H9 (cell line): ENCODE data around the gene TBC1D9. TPM values are rescaled to one million over a fixed set of nuclear protein-coding genes. Genes with fewer than 3 reads are reported as not detected.

ENCODE experiments used
- DNase-seq: peaks from one replicate; pipeline ENCODE4 v3.0.0-alpha.2; 2017
- H2AFZ ChIP-seq: one replicate; pipeline ENCODE4 v1.6.1; 2013; ENCODE audit warnings: mild to moderate bottlenecking, low read length, control low read depth, moderate library complexity
- H2AK5ac ChIP-seq: 2 replicates; pipeline ENCODE4 v1.6.1; 2013; ENCODE audit warnings: low read length, control low read depth, mixed read lengths; ENCODE audit not compliant: insufficient read length
- H2BK120ac ChIP-seq: one replicate; pipeline ENCODE4 v1.6.1; 2013; ENCODE audit warnings: low read depth, mild to moderate bottlenecking, low read length, control low read depth, inconsistent platforms; ENCODE audit not compliant: poor library complexity, severe bottlenecking
- H2BK12ac ChIP-seq: 2 replicates; pipeline ENCODE4 v1.6.1; 2013; ENCODE audit warnings: low read length, control low read depth, mixed read lengths, low read depth; ENCODE audit not compliant: insufficient read length
- H2BK15ac ChIP-seq: 2 replicates; pipeline ENCODE4 v1.6.1; 2013; ENCODE audit warnings: low read depth, low read length, control low read depth
- H2BK20ac ChIP-seq: one replicate; pipeline ENCODE4 v1.6.1; 2013; ENCODE audit warnings: low read depth, mild to moderate bottlenecking, low read length, control low read depth, inconsistent platforms; ENCODE audit not compliant: poor library complexity, severe bottlenecking
- H2BK5ac ChIP-seq: 2 replicates; pipeline ENCODE4 v1.6.1; 2013; ENCODE audit warnings: low read length, control low read depth, mixed read lengths; ENCODE audit not compliant: insufficient read length
- H3K14ac ChIP-seq: 2 replicates; pipeline ENCODE4 v1.6.1; 2013; ENCODE audit warnings: low read length, control low read depth; ENCODE audit not compliant: insufficient read depth
- H3K18ac ChIP-seq: 2 replicates; pipeline ENCODE4 v1.6.1; 2013; ENCODE audit warnings: low read depth, mild to moderate bottlenecking, mixed read lengths, low read length, control low read depth; ENCODE audit not compliant: insufficient read length
- H3K23ac ChIP-seq: 2 replicates; pipeline ENCODE4 v1.6.1; 2013; ENCODE audit warnings: low read length, control low read depth, mixed read lengths, low read depth; ENCODE audit not compliant: insufficient read length
- H3K23me2 ChIP-seq: 2 replicates; pipeline ENCODE4 v1.6.1; 2013; ENCODE audit warnings: low read depth, mild to moderate bottlenecking, mixed read lengths, low read length, control low read depth; ENCODE audit not compliant: insufficient read length, poor library complexity, severe bottlenecking
- H3K27ac ChIP-seq: 2 replicates; pipeline ENCODE4 v1.5.1; 2013; ENCODE audit warnings: low read length, control low read depth, mixed read lengths, low read depth; ENCODE audit not compliant: insufficient read length
- H3K27me3 ChIP-seq: 2 replicates; pipeline ENCODE4 v1.6.1; 2013; ENCODE audit warnings: low read length, control low read depth, inconsistent platforms; ENCODE audit not compliant: insufficient read depth
- H3K4ac ChIP-seq: 2 replicates; pipeline ENCODE4 v1.6.1; 2013; ENCODE audit warnings: low read depth, mild to moderate bottlenecking, control low read depth, inconsistent platforms, low read length, moderate library complexity
- H3K4me1 ChIP-seq: 2 replicates; pipeline ENCODE4 v1.6.1; 2013; ENCODE audit warnings: low read length, control low read depth, inconsistent platforms; ENCODE audit not compliant: insufficient read depth
- H3K4me2 ChIP-seq: 2 replicates; pipeline ENCODE4 v1.6.1; 2013; ENCODE audit warnings: low read length, control low read depth, mixed read lengths; ENCODE audit not compliant: insufficient read length, insufficient read depth
- H3K56ac ChIP-seq: 2 replicates; pipeline ENCODE4 v1.6.1; 2013; ENCODE audit warnings: low read depth, mild to moderate bottlenecking, mixed read lengths, low read length, control low read depth; ENCODE audit not compliant: insufficient read length
- H3K79me1 ChIP-seq: 2 replicates; pipeline ENCODE4 v1.6.1; 2013; ENCODE audit warnings: low read depth, mild to moderate bottlenecking, moderate library complexity, low read length, control low read depth, inconsistent platforms; ENCODE audit not compliant: insufficient read depth, poor library complexity, severe bottlenecking
- H3K79me2 ChIP-seq: 2 replicates; pipeline ENCODE4 v1.6.1; 2013; ENCODE audit warnings: low read length, control low read depth, inconsistent platforms; ENCODE audit not compliant: insufficient read depth
- H3K9ac ChIP-seq: 2 replicates; pipeline ENCODE4 v1.6.1; 2013; ENCODE audit warnings: low read length, control low read depth, mixed read lengths; ENCODE audit not compliant: insufficient read length; ENCODE audit errors: extremely low read depth
- H3K9me3 ChIP-seq: one replicate; pipeline ENCODE4 v1.6.1; 2013; ENCODE audit warnings: low read depth, low read length, inconsistent platforms; ENCODE audit not compliant: control insufficient read depth
- H3T11ph ChIP-seq: one replicate; pipeline ENCODE4 v1.6.1; 2013; ENCODE audit warnings: mild to moderate bottlenecking, low read length, control low read depth, inconsistent platforms
- H4K20me1 ChIP-seq: one replicate; pipeline ENCODE4 v1.6.1; 2013; ENCODE audit not compliant: control insufficient read depth, insufficient read length, insufficient read depth
- H4K5ac ChIP-seq: 2 replicates; pipeline ENCODE4 v1.6.1; 2013; ENCODE audit warnings: low read depth, mild to moderate bottlenecking, mixed read lengths, low read length, control low read depth; ENCODE audit not compliant: insufficient read length
- H4K8ac ChIP-seq: replicated peaks from 2 replicates; pipeline ENCODE4 v1.6.1; 2013; ENCODE audit warnings: low read length, control low read depth, mixed read lengths, low read depth; ENCODE audit not compliant: insufficient read length
- H4K91ac ChIP-seq: 2 replicates; pipeline ENCODE4 v1.6.1; 2013; ENCODE audit warnings: low read depth, mild to moderate bottlenecking, moderate library complexity, mixed read lengths, low read length, control low read depth; ENCODE audit not compliant: insufficient read length
- H3K27ac Mint-ChIP-seq, 3 experiments: 2 replicates in 2 of 3; 3 replicates in 1 of 3; pipeline ENCODE4 v1.8.0; 2020 to 2021; ENCODE audit warnings: mixed read lengths in 3 of 3, mild to moderate bottlenecking in 1 of 3, moderate library complexity in 1 of 3
- H3K27me3 Mint-ChIP-seq: 2 replicates; pipeline ENCODE4 v1.8.0; 2021; ENCODE audit warnings: low read depth, mild to moderate bottlenecking, moderate library complexity, mixed read lengths
- H3K36me3 Mint-ChIP-seq, 3 experiments: 2 replicates in 2 of 3; 3 replicates in 1 of 3; pipeline ENCODE4 v1.8.0; 2020 to 2021; ENCODE audit warnings: low read depth in 3 of 3, mixed read lengths in 3 of 3; ENCODE audit not compliant: insufficient read depth in 1 of 3
- H3K4me1 Mint-ChIP-seq, 2 experiments: 2 replicates each; pipeline ENCODE4 v1.8.0; 2020; ENCODE audit warnings: mixed read lengths in 2 of 2
- H3K4me3 Mint-ChIP-seq, 2 experiments: 2 replicates in 1 of 2; 3 replicates in 1 of 2; pipeline ENCODE4 v1.8.0; 2020 to 2021; ENCODE audit warnings: mild to moderate bottlenecking in 2 of 2, mixed read lengths in 2 of 2, moderate library complexity in 1 of 2
- H3K9me3 Mint-ChIP-seq, 2 experiments: 2 replicates in 1 of 2; 3 replicates in 1 of 2; pipeline ENCODE4 v1.8.0; 2020; ENCODE audit warnings: mild to moderate bottlenecking in 2 of 2, mixed read lengths in 2 of 2, moderate library complexity in 1 of 2
- CTCF ChIP-seq: fragments of 200-600 bp; sonication (generic); conservative IDR thresholded peaks from 3 replicates; pipeline ENCODE4 v1.8.0; 2021; ENCODE audit warnings: antibody characterized with exemption, mild to moderate bottlenecking
- WGBS: extraction: QIAGEN DNeasy Blood & Tissue Kit; methylation state at CpG from one replicate; pipeline ENCODE4 v1.1.7; 2013; ENCODE audit warnings: missing lambda C conversion rate, low lambda C conversion rate, mixed read lengths; ENCODE audit not compliant: insufficient read length; ENCODE audit errors: extremely low coverage; 5-methylcytosine and 5-hydroxymethylcytosine counted together
- total RNA-seq: library from RNA; stranded (reverse); gene quantifications from 2 replicates; pipeline ENCODE4 v1.2.1, GENCODE V29; 2021

Gene TBC1D9
- total RNA-seq, 1 experiment from 2014 or later: 0.63 TPM

GRCh38 chr4:140584439-140584838 lies 171.7 kb downstream of the TBC1D9 start:
- H3K9me3 Mint-ChIP-seq: no peaks in the 10 kb centered on the region
- no peak overlapping the region for H3K14ac ChIP-seq

More at GRCh38 chr4:140584439-140584838, 171.7 kb downstream of the TBC1D9 start:
- H2BK12ac ChIP-seq: no peak overlapping the region
- WGBS: no CpG with 5 or more reads among the region's 1 CpG
- H3K79me1 ChIP-seq: no peaks in the 10 kb centered on the region
- no peaks in the 10 kb centered on the region for H3K79me2 ChIP-seq
- no peaks in the 10 kb centered on the region; a peak in 1 of 4 replicates for H3K4me1 Mint-ChIP-seq
- H4K91ac ChIP-seq: no peak overlapping the region
- no peak overlapping the region for H2AK5ac ChIP-seq
- no peak overlapping the region for H2BK5ac ChIP-seq
- no peak overlapping the region for H2BK20ac ChIP-seq
- no peak overlapping the region for H3K4ac ChIP-seq
- H3K9me3 ChIP-seq: no peaks in the 10 kb centered on the region
- no peak overlapping the region for H4K8ac ChIP-seq
- H3K56ac ChIP-seq: no peak overlapping the region
- H3T11ph ChIP-seq: no peak overlapping the region
- no peak for DNase-seq
- H2AFZ ChIP-seq: no peak overlapping the region
- H3K27me3 Mint-ChIP-seq: peaks cover 16% of the 10 kb centered on the region
- no peak overlapping the region for H2BK120ac ChIP-seq
- no peak overlapping the region for H3K27ac ChIP-seq
- H3K23me2 ChIP-seq: no peaks in the 10 kb centered on the region
- no peaks in the 10 kb centered on the region for H3K27me3 ChIP-seq
- H3K9ac ChIP-seq: no peak overlapping the region
- H3K36me3 Mint-ChIP-seq: no peaks in the 10 kb centered on the region
- no peak overlapping the region for H3K4me2 ChIP-seq
- no peak overlapping the region for H3K4me3 Mint-ChIP-seq
- H4K20me1 ChIP-seq: no peaks in the 10 kb centered on the region
- H2BK15ac ChIP-seq: no peak overlapping the region
- no peak overlapping the region for H3K27ac Mint-ChIP-seq
- H3K23ac ChIP-seq: no peak overlapping the region
- no peaks in the 10 kb centered on the region for H3K4me1 ChIP-seq
- H4K5ac ChIP-seq: no peak overlapping the region
- TF ChIP-seq CTCF: no peak
- H3K18ac ChIP-seq: no peak overlapping the region
